ENCODE data around the gene TSC22D1. TPM values are rescaled to one million over a fixed set of nuclear protein-coding genes. Genes with fewer than 3 reads are reported as not detected.

The TSC22D1 gene
- 1 to 10 TPM; 8.5 to 10.0 TPM for total RNA-seq
- polyA plus RNA-seq = 10.3 TPM

DNA sequence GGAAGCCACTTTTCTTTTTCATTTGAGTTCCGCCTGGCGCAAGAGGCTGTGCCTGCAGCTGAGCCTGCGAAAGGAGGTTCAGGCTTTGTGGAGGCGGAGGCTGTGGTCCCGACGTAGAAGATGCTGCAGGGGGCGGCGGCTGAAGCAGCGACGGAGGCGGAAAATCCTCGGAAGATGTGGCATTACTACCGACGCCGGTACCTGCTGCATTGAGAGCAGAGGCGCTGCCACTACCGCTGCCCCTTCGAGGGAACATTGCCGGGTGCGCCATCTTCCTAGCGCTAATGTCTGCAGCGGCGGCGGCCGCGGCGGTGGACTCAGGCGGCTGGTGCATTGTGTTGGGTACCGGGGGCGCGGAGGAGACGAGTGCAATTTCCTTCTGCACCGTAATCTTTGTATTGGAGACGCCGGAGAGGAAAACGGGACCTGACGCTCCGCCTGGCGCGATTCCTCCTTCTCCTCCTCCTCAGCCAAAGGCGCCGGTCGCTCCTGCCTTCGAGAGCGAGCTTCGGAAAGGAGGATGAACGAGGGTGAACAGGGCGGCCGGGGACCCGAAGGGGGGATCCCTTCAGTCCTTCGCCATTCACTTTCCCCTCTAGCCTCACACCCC is at the start of gene TSC22D1:
Gene TSC22D1, minus strand, starts transcription at position 590 of the 610 bp plus-strand sequence. Its CDS starts 256 bp downstream, at position 334.
- Histone ChIP-seq H3K36me3 (ENCODE audit: insufficient read depth, low read length) (peaks cover 5% of the 10 kb centered on the region), H3K27ac (ENCODE audit: low read depth, low read length) (peak within 1 kb of the TSS; percentile 78), H3K4me3 (ENCODE audit: low read length) (peak within 1 kb of the TSS; percentile 80), H3K27me3 (ENCODE audit: insufficient read depth, low read length, poor library complexity, severe bottlenecking) (no peaks in the 10 kb centered on the region), H3K4me1 (ENCODE audit: insufficient read depth, low read length) (peaks cover 43% of the 10 kb centered on the region), H3K9me3 (ENCODE audit: low read length) (no peaks in the 10 kb centered on the region)
- Mint-ChIP-seq H3K4me1 (peaks cover 46 to 53% (median 51%) of the 10 kb centered on the region in 3 donors), H3K4me3 (peak within 1 kb of the TSS; percentile 96 to 100 (median 98)), H3K27me3 (peaks cover 0 to 4% of the 10 kb centered on the region in 2 donors), H3K27ac (peak within 1 kb of the TSS; percentile 93 to 99 (median 96)), H3K36me3 (peaks cover 0 to 13% (median 0%) of the 10 kb centered on the region in 3 donors), H3K9me3 (no peaks in the 10 kb centered on the region)
- CTCF ChIA-PET = interaction anchor here (0.7 to 1.6 kb wide), 3 partner anchors 75 to 342 kb away, joined by 3 to 4 read pairs (median 3); no protein-coding TSS in a partner anchor
- POLR2A ChIA-PET = interaction anchor here (1.0 to 1.7 kb wide), 2 partner anchors 38 to 344 kb away, joined by 3 to 4 read pairs; no protein-coding TSS in a partner anchor
- DNase-seq = peak; percentile 55 to 80 (median 66)

DNA sequence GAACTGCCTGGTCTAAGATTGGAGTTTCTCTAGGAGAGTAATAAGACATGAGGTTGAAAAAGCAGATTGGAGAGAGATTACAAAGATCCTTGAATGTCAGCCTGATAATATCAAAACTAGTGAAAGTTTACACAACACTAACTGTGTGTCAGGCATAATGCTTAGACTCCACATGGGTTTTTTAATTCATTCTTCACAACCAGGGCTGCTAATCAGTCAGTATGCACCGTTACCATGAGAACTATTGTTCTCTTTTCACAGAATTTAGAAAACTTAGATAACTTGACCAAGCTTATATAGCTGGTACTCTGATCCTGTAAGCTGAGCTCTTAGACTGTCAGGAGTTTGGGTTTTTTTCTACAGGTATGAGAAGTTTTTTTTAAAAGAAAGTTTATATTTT is 46.6 kb upstream of the TSC22D1 start:
- Histone ChIP-seq H3K36me3 (ENCODE audit: insufficient read depth, low read length) (no peaks in the 10 kb centered on the region), H3K4me1 (ENCODE audit: insufficient read depth, low read length) (no peaks in the 10 kb centered on the region), H3K27me3 (ENCODE audit: insufficient read depth, low read length, poor library complexity, severe bottlenecking) (peaks cover 3% of the 10 kb centered on the region), H3K9me3 (ENCODE audit: low read length) (no peaks in the 10 kb centered on the region), H3K4me3 (ENCODE audit: low read length) (no peak overlapping the region), H3K27ac (ENCODE audit: low read depth, low read length) (no peak overlapping the region)
- ChIA-PET CTCF (no interaction called here), POLR2A (no interaction called here)
- H3K27me3 Mint-ChIP-seq = peaks cover 4 to 43% of the 10 kb centered on the region in 2 donors
- H3K4me1 Mint-ChIP-seq = no peaks in the 10 kb centered on the region
- no peak overlapping the region for H3K27ac Mint-ChIP-seq
- H3K4me3 Mint-ChIP-seq = no peak overlapping the region
- no peaks in the 10 kb centered on the region for H3K9me3 Mint-ChIP-seq
- no peaks in the 10 kb centered on the region for H3K36me3 Mint-ChIP-seq
- no peak for DNase-seq

DNA sequence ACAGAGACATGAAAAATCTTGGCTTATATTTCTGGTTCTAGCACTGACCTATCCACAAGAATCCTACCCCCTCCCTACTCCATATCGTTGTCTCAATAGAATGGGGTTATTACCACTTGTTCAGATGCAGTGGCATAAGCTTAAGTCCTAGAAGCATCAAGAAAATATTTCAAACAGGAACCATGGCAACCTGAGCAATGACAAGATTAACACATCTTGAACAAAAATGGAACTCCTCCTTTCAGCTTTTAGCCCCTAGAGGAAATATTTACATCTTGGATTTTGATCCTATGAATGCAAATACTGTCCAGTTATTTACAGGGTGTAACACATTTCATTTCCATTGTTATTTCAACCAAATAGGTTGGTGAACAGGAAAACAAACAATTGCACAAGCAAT is 46.1 kb upstream of the TSC22D1 start:
- Mint-ChIP-seq H3K36me3 (no peaks in the 10 kb centered on the region), H3K4me3 (no peak overlapping the region), H3K4me1 (no peaks in the 10 kb centered on the region), H3K9me3 (no peaks in the 10 kb centered on the region), H3K27ac (no peak overlapping the region), H3K27me3 (peaks cover 4 to 43% of the 10 kb centered on the region in 2 donors)
- Histone ChIP-seq H3K4me3 (ENCODE audit: low read length) (no peak overlapping the region), H3K27ac (ENCODE audit: low read depth, low read length) (no peak overlapping the region), H3K27me3 (ENCODE audit: insufficient read depth, low read length, poor library complexity, severe bottlenecking) (peaks cover 3% of the 10 kb centered on the region), H3K4me1 (ENCODE audit: insufficient read depth, low read length) (no peaks in the 10 kb centered on the region), H3K9me3 (ENCODE audit: low read length) (no peaks in the 10 kb centered on the region), H3K36me3 (ENCODE audit: insufficient read depth, low read length) (no peaks in the 10 kb centered on the region)
- POLR2A ChIA-PET = no interaction called here
- DNase-seq = no peak
- CTCF ChIA-PET = no interaction called here

GRCh38 chr13:44620057-44620456 is 43.9 kb upstream of the TSC22D1 start:
- no peaks in the 10 kb centered on the region for H3K4me1 ChIP-seq (ENCODE audit: insufficient read depth, low read length)
- H3K4me1 Mint-ChIP-seq = no peaks in the 10 kb centered on the region
- no peak for DNase-seq
- H3K9me3 Mint-ChIP-seq = no peaks in the 10 kb centered on the region
- H3K27me3 Mint-ChIP-seq = peaks cover 0 to 27% of the 10 kb centered on the region in 2 donors
- CTCF ChIA-PET = no interaction called here
- H3K27ac ChIP-seq (ENCODE audit: low read depth, low read length) = no peak overlapping the region
- H3K4me3 ChIP-seq (ENCODE audit: low read length) = no peak overlapping the region
- H3K4me3 Mint-ChIP-seq = no peak overlapping the region
- no peaks in the 10 kb centered on the region for H3K36me3 ChIP-seq (ENCODE audit: insufficient read depth, low read length)
- no peaks in the 10 kb centered on the region for H3K36me3 Mint-ChIP-seq
- H3K9me3 ChIP-seq (ENCODE audit: low read length) = no peaks in the 10 kb centered on the region
- POLR2A ChIA-PET = no interaction called here
- no peak overlapping the region for H3K27ac Mint-ChIP-seq
- no peaks in the 10 kb centered on the region for H3K27me3 ChIP-seq (ENCODE audit: insufficient read depth, low read length, poor library complexity, severe bottlenecking)

DNA sequence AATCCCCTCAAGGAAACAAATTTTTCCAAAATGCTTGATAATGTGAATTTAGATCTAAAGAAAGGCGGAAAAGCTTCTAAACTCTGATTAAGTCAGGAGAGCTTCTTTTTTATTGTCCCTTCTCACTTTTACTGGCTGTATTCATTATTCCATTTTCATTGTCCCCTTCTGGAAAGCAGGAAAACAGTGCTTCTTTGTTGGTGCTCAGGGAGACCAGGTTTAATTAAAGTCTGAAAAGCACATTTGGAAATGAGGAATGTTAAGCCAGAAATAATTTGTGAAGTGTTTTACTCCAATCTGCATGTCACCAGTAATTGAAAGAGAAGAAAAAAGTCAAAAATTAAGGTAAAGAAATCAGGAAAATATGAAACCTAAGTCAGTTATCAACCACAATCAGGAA is 43.5 kb upstream of the TSC22D1 start:
- no peak overlapping the region for H3K4me3 Mint-ChIP-seq
- H3K36me3 ChIP-seq (ENCODE audit: insufficient read depth, low read length) = no peaks in the 10 kb centered on the region
- no peaks in the 10 kb centered on the region for H3K9me3 ChIP-seq (ENCODE audit: low read length)
- no peak overlapping the region for H3K4me3 ChIP-seq (ENCODE audit: low read length)
- peaks cover 0 to 27% of the 10 kb centered on the region in 2 donors for H3K27me3 Mint-ChIP-seq
- H3K9me3 Mint-ChIP-seq = no peaks in the 10 kb centered on the region
- no peaks in the 10 kb centered on the region for H3K27me3 ChIP-seq (ENCODE audit: insufficient read depth, low read length, poor library complexity, severe bottlenecking)
- CTCF ChIA-PET = no interaction called here
- DNase-seq = no peak
- no peaks in the 10 kb centered on the region for H3K4me1 Mint-ChIP-seq
- no peak overlapping the region for H3K27ac ChIP-seq (ENCODE audit: low read depth, low read length)
- no peaks in the 10 kb centered on the region for H3K36me3 Mint-ChIP-seq
- H3K27ac Mint-ChIP-seq = no peak overlapping the region
- no peaks in the 10 kb centered on the region for H3K4me1 ChIP-seq (ENCODE audit: insufficient read depth, low read length)
- POLR2A ChIA-PET = no interaction called here

GRCh38 chr13:44618326-44618725 is 42.2 kb upstream of the TSC22D1 start:
- no peaks in the 10 kb centered on the region for H3K9me3 ChIP-seq (ENCODE audit: low read length)
- H3K27ac ChIP-seq (ENCODE audit: low read depth, low read length) = no peak overlapping the region
- Mint-ChIP-seq H3K27ac (no peak overlapping the region), H3K27me3 (peaks cover 1 to 23% of the 10 kb centered on the region in 2 donors), H3K9me3 (no peaks in the 10 kb centered on the region), H3K4me3 (no peak overlapping the region), H3K36me3 (no peaks in the 10 kb centered on the region), H3K4me1 (no peaks in the 10 kb centered on the region)
- ChIA-PET POLR2A (no interaction called here), CTCF (interaction anchor here (0.6 kb wide), 1 partner anchor 109 kb away, joined by 5 read pairs; no protein-coding TSS in a partner anchor)
- no peaks in the 10 kb centered on the region for H3K27me3 ChIP-seq (ENCODE audit: insufficient read depth, low read length, poor library complexity, severe bottlenecking)
- no peak overlapping the region for H3K4me3 ChIP-seq (ENCODE audit: low read length)
- no peak for DNase-seq
- no peaks in the 10 kb centered on the region for H3K4me1 ChIP-seq (ENCODE audit: insufficient read depth, low read length)
- no peaks in the 10 kb centered on the region for H3K36me3 ChIP-seq (ENCODE audit: insufficient read depth, low read length)

GRCh38 chr13:44617648-44618047 is 41.5 kb upstream of the TSC22D1 start:
- CTCF ChIA-PET = interaction anchor here (0.6 kb wide), 1 partner anchor 108 kb away, joined by 5 read pairs; no protein-coding TSS in a partner anchor
- H3K27ac ChIP-seq (ENCODE audit: low read depth, low read length) = no peak overlapping the region
- no peaks in the 10 kb centered on the region for H3K4me1 ChIP-seq (ENCODE audit: insufficient read depth, low read length)
- H3K9me3 Mint-ChIP-seq = no peaks in the 10 kb centered on the region
- H3K27ac Mint-ChIP-seq = no peak overlapping the region
- no peak overlapping the region for H3K4me3 Mint-ChIP-seq
- peaks cover 1 to 21% of the 10 kb centered on the region in 2 donors for H3K27me3 Mint-ChIP-seq
- no peaks in the 10 kb centered on the region for H3K9me3 ChIP-seq (ENCODE audit: low read length)
- H3K36me3 Mint-ChIP-seq = no peaks in the 10 kb centered on the region
- DNase-seq = no peak
- POLR2A ChIA-PET = no interaction called here
- no peaks in the 10 kb centered on the region for H3K36me3 ChIP-seq (ENCODE audit: insufficient read depth, low read length)
- H3K4me3 ChIP-seq (ENCODE audit: low read length) = no peak overlapping the region
- H3K4me1 Mint-ChIP-seq = no peaks in the 10 kb centered on the region
- H3K27me3 ChIP-seq (ENCODE audit: insufficient read depth, low read length, poor library complexity, severe bottlenecking) = no peaks in the 10 kb centered on the region

DNA sequence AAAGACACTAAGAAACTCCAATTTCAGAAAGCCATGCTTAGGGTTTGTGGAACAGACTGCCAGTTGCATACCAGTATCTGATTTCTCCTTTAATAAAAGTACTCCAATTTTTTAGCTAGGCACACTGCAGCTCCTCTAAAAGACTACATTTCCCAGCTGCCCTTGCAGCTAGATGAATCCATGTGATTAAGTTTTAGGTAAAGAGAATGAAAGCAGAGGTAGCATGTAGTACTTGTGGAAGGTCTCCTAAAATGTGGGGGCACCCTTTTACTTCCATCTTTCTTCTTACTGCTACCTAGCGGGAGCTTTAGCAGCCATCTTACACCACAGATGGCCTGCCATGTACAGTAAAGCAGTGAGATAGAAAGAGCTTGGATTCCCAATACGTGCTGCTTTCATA is 33.0 kb upstream of the TSC22D1 start:
- POLR2A ChIA-PET = no interaction called here
- Histone ChIP-seq H3K9me3 (ENCODE audit: low read length) (no peaks in the 10 kb centered on the region), H3K4me1 (ENCODE audit: insufficient read depth, low read length) (no peaks in the 10 kb centered on the region), H3K36me3 (ENCODE audit: insufficient read depth, low read length) (no peaks in the 10 kb centered on the region), H3K27ac (ENCODE audit: low read depth, low read length) (no peak overlapping the region), H3K4me3 (ENCODE audit: low read length) (no peak overlapping the region), H3K27me3 (ENCODE audit: insufficient read depth, low read length, poor library complexity, severe bottlenecking) (no peaks in the 10 kb centered on the region)
- Mint-ChIP-seq H3K36me3 (peaks cover 0 to 5% (median 1%) of the 10 kb centered on the region in 3 donors), H3K4me1 (no peaks in the 10 kb centered on the region), H3K9me3 (peaks cover 4 to 8% (median 6%) of the 10 kb centered on the region in 5 donors), H3K27me3 (peaks cover 5 to 17% of the 10 kb centered on the region in 2 donors), H3K27ac (no peak overlapping the region), H3K4me3 (no peak overlapping the region)
- CTCF ChIA-PET = no interaction called here
- no peak for DNase-seq

Data from CD8-positive, alpha-beta memory T cell (primary cell).